ENCODE results near the gene TNFRSF21.

Gene TNFRSF21

DNA sequence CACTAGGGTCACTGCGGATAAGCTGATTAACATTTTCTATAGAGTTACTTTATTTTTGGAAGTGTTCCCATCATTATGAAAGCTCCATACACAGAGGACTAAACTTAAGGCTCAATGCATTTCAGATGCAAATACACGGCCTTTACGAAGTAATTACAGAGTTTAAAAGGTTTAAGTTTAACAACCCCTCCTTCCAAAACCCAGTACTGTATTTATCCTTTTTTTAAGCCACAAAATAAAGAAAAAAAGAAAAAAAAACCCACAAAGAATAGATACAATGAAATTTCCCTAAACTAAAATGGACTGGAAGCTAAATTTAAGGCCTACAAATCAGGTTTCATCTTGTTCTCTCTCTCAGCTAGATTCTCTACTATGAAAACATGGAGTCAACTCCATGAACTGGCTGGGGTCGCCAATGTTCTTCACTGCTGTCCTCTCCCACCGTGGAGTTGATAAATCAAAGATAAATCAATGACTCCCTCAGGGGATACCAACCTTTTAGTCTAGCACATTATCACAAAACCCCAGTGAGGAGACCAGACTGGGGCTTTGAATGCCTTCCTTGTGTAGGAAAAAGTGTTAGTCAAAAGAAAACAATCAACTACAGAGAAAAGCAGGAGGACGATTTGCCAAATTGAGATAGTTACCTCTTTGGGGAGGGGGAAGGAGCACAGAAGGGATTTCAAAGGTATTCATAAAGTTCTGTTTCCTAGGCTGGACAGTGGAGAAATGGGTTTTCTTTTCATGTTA, 52.5 kb downstream of the TNFRSF21 start:
- Histone ChIP-seq H3K27me3 (ENCODE audit: control insufficient read depth, insufficient read depth, low read length, poor library complexity, severe bottlenecking) (no peaks in the 10 kb centered on the region), H3K36me3 (ENCODE audit: control insufficient read depth, insufficient read depth, low read length) (peaks cover 2% of the 10 kb centered on the region), H3K4me3 (ENCODE audit: insufficient read depth, low read depth, low read length) (no peak overlapping the region), H3K27ac (ENCODE audit: insufficient read depth, low read depth, low read length, poor library complexity, severe bottlenecking) (no peak overlapping the region), H3K9me3 (ENCODE audit: control insufficient read depth, low read length) (no peaks in the 10 kb centered on the region), H3K4me1 (ENCODE audit: control insufficient read depth, insufficient read depth, low read length) (no peaks in the 10 kb centered on the region)
- WGBS, 2 experiments, result 83 to 90% methylated on average over 5 to 6 of the region's 6 CpGs

- H3K9me3 ChIP-seq (ENCODE audit: control insufficient read depth, low read length), result no peaks in the 10 kb centered on the region
- no peak overlapping the region for H3K27ac ChIP-seq (ENCODE audit: insufficient read depth, low read depth, low read length, poor library complexity, severe bottlenecking)
- no peaks in the 10 kb centered on the region for H3K4me1 ChIP-seq (ENCODE audit: control insufficient read depth, insufficient read depth, low read length)
- H3K4me3 ChIP-seq (ENCODE audit: insufficient read depth, low read depth, low read length), result no peak overlapping the region
- H3K36me3 ChIP-seq (ENCODE audit: control insufficient read depth, insufficient read depth, low read length), result peaks cover 3% of the 10 kb centered on the region
- 88 to 100% methylated on average over 1 of the region's 1 CpG for WGBS, 2 experiments
- no peaks in the 10 kb centered on the region for H3K27me3 ChIP-seq (ENCODE audit: control insufficient read depth, insufficient read depth, low read length, poor library complexity, severe bottlenecking)
These were observed 53.3 kb downstream of the TNFRSF21 start for GRCh38 chr6:47256361-47256760.

DNA sequence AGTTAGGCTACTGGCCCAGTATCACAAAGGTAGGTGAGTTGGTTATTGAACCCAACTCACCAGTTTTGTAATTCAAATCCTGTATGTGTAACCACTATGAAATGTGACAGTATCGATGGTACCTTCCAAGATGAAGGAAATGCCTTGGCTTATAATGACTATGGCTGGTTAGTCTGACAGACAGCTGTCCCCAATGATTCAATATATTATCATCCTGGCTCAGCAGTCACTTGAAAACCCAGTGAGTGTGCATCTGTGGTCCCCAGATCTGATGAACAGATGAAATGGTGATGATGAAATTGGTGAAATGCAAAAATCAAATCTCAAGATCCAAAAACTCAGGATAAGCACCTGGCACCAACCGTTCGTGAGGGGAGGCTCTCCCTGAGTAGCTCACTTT, 54.8 kb downstream of the TNFRSF21 start:
- H3K27ac ChIP-seq (ENCODE audit: insufficient read depth, low read depth, low read length, poor library complexity, severe bottlenecking), result no peak overlapping the region
- H3K4me1 ChIP-seq (ENCODE audit: control insufficient read depth, insufficient read depth, low read length), result no peaks in the 10 kb centered on the region
- no peaks in the 10 kb centered on the region for H3K9me3 ChIP-seq (ENCODE audit: control insufficient read depth, low read length)
- no peaks in the 10 kb centered on the region for H3K27me3 ChIP-seq (ENCODE audit: control insufficient read depth, insufficient read depth, low read length, poor library complexity, severe bottlenecking)
- 94 to 98% methylated on average over 3 of the region's 3 CpGs for WGBS, 2 experiments
- H3K36me3 ChIP-seq (ENCODE audit: control insufficient read depth, insufficient read depth, low read length), result peaks cover 3% of the 10 kb centered on the region
- H3K4me3 ChIP-seq (ENCODE audit: insufficient read depth, low read depth, low read length), result no peak overlapping the region

- H3K4me1 ChIP-seq (ENCODE audit: control insufficient read depth, insufficient read depth, low read length), result no peaks in the 10 kb centered on the region
- 97 to 98% methylated on average over 6 of the region's 6 CpGs for WGBS, 2 experiments
- no peaks in the 10 kb centered on the region for H3K9me3 ChIP-seq (ENCODE audit: control insufficient read depth, low read length)
- no peaks in the 10 kb centered on the region for H3K27me3 ChIP-seq (ENCODE audit: control insufficient read depth, insufficient read depth, low read length, poor library complexity, severe bottlenecking)
- H3K36me3 ChIP-seq (ENCODE audit: control insufficient read depth, insufficient read depth, low read length), result peaks cover 3% of the 10 kb centered on the region
- no peak overlapping the region for H3K4me3 ChIP-seq (ENCODE audit: insufficient read depth, low read depth, low read length)
- no peak overlapping the region for H3K27ac ChIP-seq (ENCODE audit: insufficient read depth, low read depth, low read length, poor library complexity, severe bottlenecking)
These were observed 55.7 kb downstream of the TNFRSF21 start for GRCh38 chr6:47254051-47254450.

DNA sequence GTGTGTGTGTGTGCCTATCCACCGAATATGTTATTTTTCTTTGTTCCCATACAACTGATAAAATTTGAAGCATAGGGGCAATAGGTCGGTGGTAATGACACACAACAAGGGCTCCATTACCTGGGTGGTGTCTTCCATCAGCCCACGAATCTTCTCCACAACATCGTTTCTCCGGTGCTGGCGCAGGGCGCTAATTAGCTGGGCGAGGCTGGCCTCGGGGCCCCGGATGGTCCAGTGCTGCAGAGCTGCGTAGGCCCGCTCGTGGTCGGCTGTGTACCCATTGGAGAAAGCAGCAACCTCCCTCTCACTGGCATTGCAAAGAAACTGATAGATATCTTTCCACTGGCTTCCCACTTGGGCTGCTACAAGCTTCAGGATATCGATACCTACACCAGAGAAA, 56.6 kb downstream of the TNFRSF21 start:
- H3K4me3 ChIP-seq (ENCODE audit: insufficient read depth, low read depth, low read length), result no peak overlapping the region
- no peaks in the 10 kb centered on the region for H3K27me3 ChIP-seq (ENCODE audit: control insufficient read depth, insufficient read depth, low read length, poor library complexity, severe bottlenecking)
- H3K27ac ChIP-seq (ENCODE audit: insufficient read depth, low read depth, low read length, poor library complexity, severe bottlenecking), result no peak overlapping the region
- no peaks in the 10 kb centered on the region for H3K9me3 ChIP-seq (ENCODE audit: control insufficient read depth, low read length)
- peaks cover 3% of the 10 kb centered on the region for H3K36me3 ChIP-seq (ENCODE audit: control insufficient read depth, insufficient read depth, low read length)
- WGBS, 2 experiments, result 96 to 97% methylated on average over 15 of the region's 15 CpGs
- no peaks in the 10 kb centered on the region for H3K4me1 ChIP-seq (ENCODE audit: control insufficient read depth, insufficient read depth, low read length)

- H3K4me1 ChIP-seq (ENCODE audit: control insufficient read depth, insufficient read depth, low read length), result no peaks in the 10 kb centered on the region
- no peak overlapping the region for H3K4me3 ChIP-seq (ENCODE audit: insufficient read depth, low read depth, low read length)
- H3K27me3 ChIP-seq (ENCODE audit: control insufficient read depth, insufficient read depth, low read length, poor library complexity, severe bottlenecking), result no peaks in the 10 kb centered on the region
- 92 to 94% methylated on average over 6 of the region's 6 CpGs for WGBS, 2 experiments
- no peaks in the 10 kb centered on the region for H3K9me3 ChIP-seq (ENCODE audit: control insufficient read depth, low read length)
- H3K36me3 ChIP-seq (ENCODE audit: control insufficient read depth, insufficient read depth, low read length), result peaks cover 3% of the 10 kb centered on the region
- no peak overlapping the region for H3K27ac ChIP-seq (ENCODE audit: insufficient read depth, low read depth, low read length, poor library complexity, severe bottlenecking)
These were observed 57.1 kb downstream of the TNFRSF21 start for GRCh38 chr6:47252633-47253032.

DNA sequence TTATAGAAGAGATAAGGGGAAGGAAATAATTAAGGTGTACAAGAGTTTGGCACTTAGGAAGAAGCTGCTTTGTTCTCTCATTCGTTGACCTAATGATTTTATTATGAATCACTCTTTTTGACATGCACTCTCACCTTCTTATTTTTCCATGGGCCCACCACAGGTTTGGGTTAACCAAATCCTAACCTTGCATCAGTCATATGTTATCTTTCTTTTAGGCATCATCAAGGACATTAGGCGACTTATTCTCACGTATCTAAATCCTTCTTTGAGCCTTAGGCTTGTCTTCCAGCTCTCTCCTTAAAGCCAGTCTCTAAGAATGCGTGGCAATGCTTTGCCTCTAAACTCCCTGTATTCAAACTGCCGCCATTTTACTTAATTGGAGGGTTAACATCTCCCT, 58.3 kb downstream of the TNFRSF21 start:
- no peak overlapping the region for H3K27ac ChIP-seq (ENCODE audit: insufficient read depth, low read depth, low read length, poor library complexity, severe bottlenecking)
- peaks cover 6% of the 10 kb centered on the region for H3K4me1 ChIP-seq (ENCODE audit: control insufficient read depth, insufficient read depth, low read length)
- no peaks in the 10 kb centered on the region for H3K9me3 ChIP-seq (ENCODE audit: control insufficient read depth, low read length)
- peaks cover 3% of the 10 kb centered on the region for H3K36me3 ChIP-seq (ENCODE audit: control insufficient read depth, insufficient read depth, low read length)
- 95 to 97% methylated on average over 5 of the region's 5 CpGs for WGBS, 2 experiments
- no peaks in the 10 kb centered on the region for H3K27me3 ChIP-seq (ENCODE audit: control insufficient read depth, insufficient read depth, low read length, poor library complexity, severe bottlenecking)
- H3K4me3 ChIP-seq (ENCODE audit: insufficient read depth, low read depth, low read length), result no peak overlapping the region

GRCh38 chr6:47250302-47250701, 59.4 kb downstream of the TNFRSF21 start:
- H3K27me3 ChIP-seq (ENCODE audit: control insufficient read depth, insufficient read depth, low read length, poor library complexity, severe bottlenecking), result no peaks in the 10 kb centered on the region
- peaks cover 6% of the 10 kb centered on the region for H3K4me1 ChIP-seq (ENCODE audit: control insufficient read depth, insufficient read depth, low read length)
- WGBS, 2 experiments, result 86 to 88% methylated on average over 1 of the region's 1 CpG
- H3K27ac ChIP-seq (ENCODE audit: insufficient read depth, low read depth, low read length, poor library complexity, severe bottlenecking), result no peak overlapping the region
- H3K9me3 ChIP-seq (ENCODE audit: control insufficient read depth, low read length), result no peaks in the 10 kb centered on the region
- H3K4me3 ChIP-seq (ENCODE audit: insufficient read depth, low read depth, low read length), result no peak overlapping the region
- H3K36me3 ChIP-seq (ENCODE audit: control insufficient read depth, insufficient read depth, low read length), result peaks cover 3% of the 10 kb centered on the region

GRCh38 chr6:47248446-47248845, 61.3 kb downstream of the TNFRSF21 start:
- no peak overlapping the region for H3K4me3 ChIP-seq (ENCODE audit: insufficient read depth, low read depth, low read length)
- H3K4me1 ChIP-seq (ENCODE audit: control insufficient read depth, insufficient read depth, low read length), result peaks cover 6% of the 10 kb centered on the region
- no peak overlapping the region for H3K27ac ChIP-seq (ENCODE audit: insufficient read depth, low read depth, low read length, poor library complexity, severe bottlenecking)
- H3K36me3 ChIP-seq (ENCODE audit: control insufficient read depth, insufficient read depth, low read length), result peaks cover 3% of the 10 kb centered on the region
- WGBS, 2 experiments, result 81 to 89% methylated on average over 1 of the region's 1 CpG
- H3K9me3 ChIP-seq (ENCODE audit: control insufficient read depth, low read length), result no peaks in the 10 kb centered on the region
- no peaks in the 10 kb centered on the region for H3K27me3 ChIP-seq (ENCODE audit: control insufficient read depth, insufficient read depth, low read length, poor library complexity, severe bottlenecking)

DNA sequence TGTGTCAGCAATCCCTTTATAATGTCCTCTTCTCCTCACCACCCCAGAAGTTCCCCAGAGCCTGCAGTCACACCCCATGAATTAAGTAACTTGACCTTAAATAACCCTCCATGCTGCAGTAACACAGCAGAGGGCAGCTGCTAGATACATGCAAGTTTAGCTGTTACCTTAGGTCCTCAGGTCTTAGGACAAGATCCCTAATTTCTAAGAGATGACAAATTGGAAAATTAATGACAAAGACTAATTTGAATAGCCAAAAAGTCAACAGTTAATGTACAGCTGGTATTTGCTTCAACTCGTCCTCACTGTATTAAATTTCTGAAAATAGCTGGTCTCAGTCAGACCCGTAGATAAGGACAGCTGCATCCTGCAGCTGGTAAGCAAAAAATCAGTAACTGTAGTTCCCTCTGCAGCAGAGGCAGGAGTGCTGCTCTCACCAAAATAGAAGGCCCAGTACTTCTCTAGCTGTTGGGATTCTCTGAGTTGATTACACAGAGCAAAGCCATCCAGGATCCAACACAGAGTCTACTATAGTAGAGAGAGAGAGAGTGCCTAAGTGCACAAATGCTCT, 62.4 kb downstream of the TNFRSF21 start:
- Histone ChIP-seq H3K4me1 (ENCODE audit: control insufficient read depth, insufficient read depth, low read length) (peaks cover 14% of the 10 kb centered on the region), H3K4me3 (ENCODE audit: insufficient read depth, low read depth, low read length) (no peak overlapping the region), H3K27ac (ENCODE audit: insufficient read depth, low read depth, low read length, poor library complexity, severe bottlenecking) (no peak overlapping the region), H3K36me3 (ENCODE audit: control insufficient read depth, insufficient read depth, low read length) (peaks cover 3% of the 10 kb centered on the region), H3K27me3 (ENCODE audit: control insufficient read depth, insufficient read depth, low read length, poor library complexity, severe bottlenecking) (no peaks in the 10 kb centered on the region), H3K9me3 (ENCODE audit: control insufficient read depth, low read length) (no peaks in the 10 kb centered on the region)
- WGBS, 2 experiments, result 89% methylated on average over 2 of the region's 2 CpGs

Measured in ectodermal cell (in vitro differentiated cells).